Epithelial cell of esophagus (primary cell): ENCODE data around the gene SAMD11.

ENCODE experiments used
- DNase-seq: peaks from one replicate; pipeline ENCODE4 v3.0.0; 2010; ENCODE audit warnings: low read depth
- H3K4me3 ChIP-seq: 2 replicates; pipeline ENCODE4 v1.5.1; 2011; ENCODE audit warnings: mild to moderate bottlenecking, low read length, control low read depth
- CTCF ChIP-seq: IDR thresholded peaks from 2 replicates; pipeline ENCODE4 v1.5.1; 2011; ENCODE audit warnings: low read depth, mild to moderate bottlenecking, low read length, control low read depth, inconsistent platforms; ENCODE audit not compliant: insufficient read depth; ENCODE audit errors: missing control alignments

Gene SAMD11

DNA sequence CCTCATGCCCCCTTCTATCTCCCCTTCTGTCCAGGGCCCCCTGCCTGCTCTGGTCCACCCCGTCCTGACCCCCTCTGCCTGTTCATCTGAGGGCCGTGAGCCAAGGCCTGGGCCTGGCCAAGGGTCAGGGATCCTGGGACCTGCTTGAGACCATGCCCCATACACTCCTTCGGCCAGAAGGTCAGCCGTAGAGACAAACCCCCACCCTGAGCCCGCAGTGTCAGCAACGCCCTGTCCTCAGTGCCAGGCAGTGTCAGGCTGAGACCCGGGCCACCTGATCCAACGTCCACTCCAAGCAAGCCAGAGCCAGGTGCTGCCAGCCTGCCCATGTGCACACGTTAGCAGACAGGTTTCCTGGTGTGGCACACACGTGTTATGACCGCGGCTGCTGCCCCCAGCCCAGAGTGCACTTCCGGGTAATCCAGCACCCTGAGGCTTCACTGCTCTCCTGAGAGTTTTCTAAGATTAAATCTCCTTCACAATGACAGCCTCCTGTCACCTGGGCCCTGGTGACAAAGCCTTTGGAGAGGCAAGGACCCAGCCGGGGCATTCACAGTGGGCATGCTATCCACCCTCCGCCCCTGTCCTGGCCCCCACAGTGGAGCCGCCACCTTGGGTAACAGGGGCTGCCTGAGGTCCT lies 10.1 kb upstream of the SAMD11 start:
- no peak for DNase-seq

DNA sequence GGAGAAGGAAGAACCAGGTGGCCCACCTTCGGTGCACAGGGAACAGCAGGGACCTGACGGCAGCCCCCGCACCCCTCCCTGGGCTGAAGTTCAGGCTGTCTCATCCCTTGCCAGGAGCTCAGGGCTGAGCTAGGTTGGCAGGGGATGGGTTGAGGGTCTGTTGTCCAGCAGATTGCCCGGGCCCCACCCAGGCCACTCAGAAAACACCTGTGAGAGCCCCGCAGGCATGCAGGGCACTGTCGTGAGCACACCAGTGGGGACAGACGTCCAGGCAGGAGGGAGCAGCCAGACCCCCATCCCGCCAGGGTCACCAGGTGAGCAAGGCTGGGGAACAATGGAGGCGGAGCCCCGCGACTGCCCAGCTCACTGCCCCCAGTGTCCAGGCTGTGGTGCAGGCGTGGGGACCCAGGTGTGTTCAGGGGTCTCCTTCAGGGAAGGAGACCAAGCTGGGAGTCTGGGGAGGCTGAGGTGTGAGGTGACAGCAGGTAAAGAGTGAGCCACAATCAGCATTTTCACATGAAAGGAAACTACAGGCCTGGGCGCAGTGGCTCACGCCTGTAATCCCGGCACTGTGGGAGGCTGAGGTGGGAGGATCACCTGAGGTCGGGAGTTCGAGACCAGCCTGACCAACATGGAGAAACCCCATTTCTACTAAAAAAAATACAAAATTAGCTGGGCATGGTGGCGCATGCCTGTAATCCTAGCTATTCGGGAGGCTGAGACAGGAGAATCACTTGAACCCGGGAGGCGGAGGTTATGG lies 9.4 kb upstream of the SAMD11 start:
- no peak for DNase-seq
- TF ChIP-seq CTCF: no peak
- H3K4me3 ChIP-seq: no peak overlapping the region

More for the DNA sequence above, 10.1 kb upstream of the SAMD11 start:
- TF ChIP-seq CTCF: no peak
- H3K4me3 ChIP-seq: no peak overlapping the region

- H3K4me3 ChIP-seq: no peak overlapping the region
- no peak for DNase-seq
- no peak for TF ChIP-seq CTCF
Observed at GRCh38 chr1:914891-915280, 8.8 kb upstream of the SAMD11 start.

- DNase-seq: no peak
- no peak overlapping the region for H3K4me3 ChIP-seq
- no peak for TF ChIP-seq CTCF
Observed at GRCh38 chr1:915295-916172, 8.2 kb upstream of the SAMD11 start.

DNA sequence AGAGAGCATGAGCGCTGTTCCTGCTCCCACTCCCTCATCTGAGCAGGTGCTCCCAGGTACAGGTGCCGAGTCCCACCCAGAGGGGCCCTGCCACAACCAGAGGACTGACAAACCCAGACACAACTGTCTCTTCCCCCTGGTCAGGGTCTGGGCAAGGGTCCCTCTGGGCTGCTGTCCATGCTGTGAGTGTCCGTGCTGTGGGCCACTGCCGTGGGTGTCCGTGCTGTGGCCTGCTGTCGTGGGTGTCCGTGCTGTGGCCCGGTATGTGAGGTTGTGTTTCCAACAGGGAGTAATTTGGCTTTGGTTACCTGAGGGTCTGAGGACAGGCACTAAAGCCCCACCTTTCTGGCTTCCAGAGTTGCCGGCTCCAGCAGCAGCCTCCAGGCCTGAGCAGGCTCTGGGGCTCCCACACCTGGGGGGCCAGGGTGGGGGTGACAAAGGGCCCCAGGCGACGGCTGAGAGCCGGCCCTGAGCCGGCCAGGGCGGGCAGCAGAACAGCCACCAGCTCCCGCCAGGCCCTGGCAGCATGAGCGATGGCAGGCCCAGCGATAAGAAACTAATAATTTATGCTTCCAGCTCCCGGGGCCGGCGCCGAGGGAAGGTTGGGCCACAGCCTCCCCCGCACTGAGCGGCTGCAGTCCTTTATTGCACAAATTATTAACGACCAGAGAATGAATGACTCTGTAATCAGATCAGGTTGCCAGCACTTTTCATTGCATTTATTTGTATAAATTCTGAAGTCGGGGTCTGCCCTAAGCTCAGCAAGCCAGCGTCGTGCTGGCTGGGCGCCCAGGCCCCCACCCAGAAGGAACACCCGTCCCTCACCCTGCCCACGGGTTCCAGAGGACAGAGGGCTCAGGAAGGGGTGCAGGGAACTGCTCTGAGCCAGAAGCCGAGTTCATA lies 7.3 kb upstream of the SAMD11 start:
- no peak for DNase-seq
- H3K4me3 ChIP-seq: no peak overlapping the region
- TF ChIP-seq CTCF: no peak

DNA sequence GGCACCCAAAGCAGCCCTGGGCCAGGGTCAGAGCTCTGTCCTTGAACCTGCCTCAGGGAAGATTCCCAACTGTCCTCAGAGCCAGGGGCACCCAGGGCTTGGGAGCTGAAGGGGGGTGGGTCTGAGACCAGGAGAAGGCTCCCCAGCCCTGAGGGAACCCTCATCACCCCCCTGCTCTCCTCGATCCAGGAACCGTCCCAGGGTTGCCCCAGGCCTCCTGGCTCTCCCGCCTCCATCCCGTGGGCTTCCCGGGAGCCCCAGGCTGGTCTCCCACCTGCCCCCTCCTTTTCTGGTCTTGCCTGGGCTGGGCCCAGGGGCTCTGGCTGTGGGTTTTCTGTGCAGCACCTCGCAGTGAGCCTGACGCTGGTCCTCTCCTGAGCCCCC lies 6.7 kb upstream of the SAMD11 start:
- DNase-seq: no peak
- no peak for TF ChIP-seq CTCF
- H3K4me3 ChIP-seq: no peak overlapping the region
